CD14-positive monocyte (primary cell): ENCODE data around the gene DCN. TPM values are rescaled to one million over a fixed set of nuclear protein-coding genes. Genes with fewer than 3 reads are reported as not detected.

Experiments
- DNase-seq, 3 donors: peaks; one replicate each; pipeline ENCODE4 v3.0.0-alpha.2; 2011 to 2022
- H2AFZ ChIP-seq: 2 replicates; pipeline ENCODE4 v1.6.0; 2012; ENCODE audit warnings: mild to moderate bottlenecking, low read depth, low read length, inconsistent platforms; ENCODE audit not compliant: insufficient read depth, poor library complexity, severe bottlenecking
- H3K27ac ChIP-seq, 2 donors: 1 replicate in 1 of 2; 2 replicates in 1 of 2; pipeline ENCODE4 v1.5.1; 2012 to 2013; ENCODE audit warnings: low read length in 2 of 2, control low read depth in 1 of 2, inconsistent platforms in 1 of 2, low read depth in 1 of 2, mild to moderate bottlenecking in 1 of 2
- H3K27me3 ChIP-seq, 2 donors: one replicate each; pipeline versions ENCODE4 v1.6.0 to v1.6.1; 2011 to 2013; ENCODE audit warnings: low read length in 2 of 2; ENCODE audit not compliant: control insufficient read depth in 2 of 2, insufficient read depth in 2 of 2
- H3K36me3 ChIP-seq, 2 donors: replicated peaks in 1 of 2; 1 replicate in 1 of 2; 2 replicates in 1 of 2; pipeline versions ENCODE4 v1.5.1 to v1.6.1; 2012 to 2013; ENCODE audit warnings: low read length in 2 of 2, control low read depth in 1 of 2, inconsistent platforms in 1 of 2, mild to moderate bottlenecking in 1 of 2; ENCODE audit not compliant: insufficient read depth in 2 of 2, control insufficient read depth in 1 of 2
- H3K4me1 ChIP-seq, 2 donors: 1 replicate in 1 of 2; 2 replicates in 1 of 2; pipeline versions ENCODE4 v1.5.1 to v1.6.1; 2012 to 2013; ENCODE audit warnings: low read length in 2 of 2, control low read depth in 1 of 2, inconsistent platforms in 1 of 2, mild to moderate bottlenecking in 1 of 2, moderate library complexity in 1 of 2; ENCODE audit not compliant: insufficient read depth in 2 of 2, control insufficient read depth in 1 of 2
- H3K4me2 ChIP-seq: replicated peaks from 2 replicates; pipeline ENCODE3; 2012; ENCODE audit warnings: low read length, moderate library complexity, mild to moderate bottlenecking; ENCODE audit not compliant: poor library complexity, severe bottlenecking; ENCODE audit errors: extremely low read depth
- H3K4me3 ChIP-seq, 3 experiments: fragments of 200-600 bp in 1 of 3; sonication (generic) in 1 of 3; replicated peaks in 1 of 3; 1 replicate in 2 of 3; 2 replicates in 1 of 3; pipeline ENCODE4 v1.5.1; 2011 to 2013; ENCODE audit warnings: low read length in 3 of 3, mild to moderate bottlenecking in 3 of 3, control low read depth in 2 of 3, low read depth in 2 of 3, inconsistent platforms in 1 of 3, moderate library complexity in 1 of 3
- H3K79me2 ChIP-seq: 2 replicates; pipeline ENCODE4 v1.6.0; 2012; ENCODE audit warnings: mild to moderate bottlenecking, control low read depth, inconsistent platforms, low read length, moderate library complexity; ENCODE audit not compliant: insufficient read depth
- H3K9ac ChIP-seq: 2 replicates; pipeline ENCODE4 v1.6.0; 2017; ENCODE audit warnings: low read length, mild to moderate bottlenecking; ENCODE audit not compliant: insufficient read depth, poor library complexity, severe bottlenecking
- H3K9me3 ChIP-seq, 2 donors: replicated peaks in 1 of 2; 1 replicate in 1 of 2; 2 replicates in 1 of 2; pipeline versions ENCODE4 v1.5.1 to v1.6.1; 2012 to 2013; ENCODE audit warnings: low read length in 2 of 2, control low read depth in 1 of 2; ENCODE audit not compliant: control insufficient read depth in 1 of 2, insufficient read depth in 1 of 2
- H4K20me1 ChIP-seq: 2 replicates; pipeline ENCODE4 v1.6.0; 2012; ENCODE audit warnings: mild to moderate bottlenecking, low read length, control low read depth, moderate library complexity; ENCODE audit not compliant: insufficient read depth
- H3K27ac Mint-ChIP-seq, 7 donors: one replicate each; pipeline ENCODE4 v1.8.0; 2020; ENCODE audit warnings: mild to moderate bottlenecking in 7 of 7, mixed read lengths in 7 of 7, moderate library complexity in 6 of 7, inconsistent platforms in 2 of 7
- H3K27me3 Mint-ChIP-seq, 3 donors: one replicate each; pipeline ENCODE4 v1.8.0; 2021 to 2022; ENCODE audit warnings: low read depth in 3 of 3, mild to moderate bottlenecking in 3 of 3, mixed read lengths in 3 of 3, moderate library complexity in 3 of 3, inconsistent platforms in 1 of 3
- H3K36me3 Mint-ChIP-seq, 2 donors: one replicate each; pipeline ENCODE4 v1.8.0; 2020; ENCODE audit warnings: mixed read lengths in 2 of 2, inconsistent platforms in 1 of 2, mild to moderate bottlenecking in 1 of 2
- H3K4me1 Mint-ChIP-seq: one replicate; pipeline ENCODE4 v1.8.0; 2020; ENCODE audit warnings: mild to moderate bottlenecking, mixed read lengths
- H3K4me3 Mint-ChIP-seq, 2 donors: one replicate each; pipeline ENCODE4 v1.8.0; 2020; ENCODE audit warnings: mild to moderate bottlenecking in 2 of 2, mixed read lengths in 2 of 2, moderate library complexity in 1 of 2
- H3K9me3 Mint-ChIP-seq, 7 donors: one replicate each; pipeline ENCODE4 v1.8.0; 2020 to 2022; ENCODE audit warnings: mixed read lengths in 7 of 7, mild to moderate bottlenecking in 6 of 7, moderate library complexity in 6 of 7, inconsistent platforms in 2 of 7
- WGBS: methylation state at CpG from one replicate; pipeline ENCODE4 v1.1.5; 2013; ENCODE audit warnings: missing lambda C conversion rate; ENCODE audit not compliant: insufficient coverage; 5-methylcytosine and 5-hydroxymethylcytosine counted together
- intact Hi-C, 2 donors: fragments of 100-400 bp; cut with micrococcal nuclease; formaldehyde crosslinking; loops; one replicate each; pipeline versions ENCODE4 v1.15.0 to v1.15.1; 2023
- polyA plus RNA-seq, 3 donors: library from polyadenylated mRNA; depleted of rRNA in 1 of 3; unstranded in 2 of 3; stranded (reverse) in 1 of 3; fragments of 300-500 nt in 2 of 3; fragments of >200 nt in 1 of 3; fragmentation: Illumina TruSeq in 2 of 3; gene quantifications; 1 replicate in 2 of 3; 2 replicates in 1 of 3; pipeline ENCODE4 v1.2.3, GENCODE V29; 2012 to 2021
- TF ChIP-seq, protein P1 (sequence below): fragments of 200-600 bp; IDR thresholded peaks from one replicate; pipeline ENCODE4 v1.8.0; 2022; ENCODE audit warnings: antibody characterized with exemption, mild to moderate bottlenecking

Gene DCN
- polyA plus RNA-seq, 3 donors = not detected

DNA sequence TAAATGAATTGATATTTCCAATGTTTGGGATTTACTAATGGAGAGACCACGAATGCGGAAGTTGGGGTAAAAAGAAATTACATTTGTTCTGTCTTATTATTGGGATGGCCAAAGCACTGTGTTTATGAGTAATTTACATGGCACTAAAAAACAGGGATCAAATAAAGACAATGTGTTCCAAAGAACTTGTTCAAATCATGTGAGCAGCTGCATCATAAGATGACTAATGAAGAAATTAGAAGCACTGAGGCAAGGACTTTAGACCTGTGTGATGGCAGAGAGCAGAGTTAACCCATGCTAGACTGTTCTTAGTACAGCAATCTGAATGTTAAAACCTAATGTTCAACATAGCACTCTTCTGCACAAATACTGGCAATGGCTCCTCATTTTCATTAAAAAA lies 34.3 kb upstream of the DCN start:
- H4K20me1 ChIP-seq = no peaks in the 10 kb centered on the region
- no peaks in the 10 kb centered on the region for H3K4me1 ChIP-seq
- no peak overlapping the region for H3K4me3 Mint-ChIP-seq
- no peaks in the 10 kb centered on the region for H3K27me3 Mint-ChIP-seq
- DNase-seq = no peak
- H2AFZ ChIP-seq = no peak overlapping the region
- H3K27ac ChIP-seq = no peak overlapping the region
- peaks cover 0 to 3% (median 0%) of the 10 kb centered on the region in 7 donors for H3K9me3 Mint-ChIP-seq
- no peaks in the 10 kb centered on the region for H3K4me1 Mint-ChIP-seq
- TF ChIP-seq, protein P1, sequence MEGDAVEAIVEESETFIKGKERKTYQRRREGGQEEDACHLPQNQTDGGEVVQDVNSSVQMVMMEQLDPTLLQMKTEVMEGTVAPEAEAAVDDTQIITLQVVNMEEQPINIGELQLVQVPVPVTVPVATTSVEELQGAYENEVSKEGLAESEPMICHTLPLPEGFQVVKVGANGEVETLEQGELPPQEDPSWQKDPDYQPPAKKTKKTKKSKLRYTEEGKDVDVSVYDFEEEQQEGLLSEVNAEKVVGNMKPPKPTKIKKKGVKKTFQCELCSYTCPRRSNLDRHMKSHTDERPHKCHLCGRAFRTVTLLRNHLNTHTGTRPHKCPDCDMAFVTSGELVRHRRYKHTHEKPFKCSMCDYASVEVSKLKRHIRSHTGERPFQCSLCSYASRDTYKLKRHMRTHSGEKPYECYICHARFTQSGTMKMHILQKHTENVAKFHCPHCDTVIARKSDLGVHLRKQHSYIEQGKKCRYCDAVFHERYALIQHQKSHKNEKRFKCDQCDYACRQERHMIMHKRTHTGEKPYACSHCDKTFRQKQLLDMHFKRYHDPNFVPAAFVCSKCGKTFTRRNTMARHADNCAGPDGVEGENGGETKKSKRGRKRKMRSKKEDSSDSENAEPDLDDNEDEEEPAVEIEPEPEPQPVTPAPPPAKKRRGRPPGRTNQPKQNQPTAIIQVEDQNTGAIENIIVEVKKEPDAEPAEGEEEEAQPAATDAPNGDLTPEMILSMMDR = no peak
- H3K36me3 ChIP-seq = no peaks in the 10 kb centered on the region
- WGBS = 100% methylated on average over 1 of the region's 2 CpGs
- H3K9ac ChIP-seq = no peak overlapping the region
- H3K9me3 ChIP-seq = peaks cover 0 to 2% of the 10 kb centered on the region in 2 donors
- no peaks in the 10 kb centered on the region for H3K36me3 Mint-ChIP-seq
- intact Hi-C loops = no loop called here
- no peaks in the 10 kb centered on the region for H3K27me3 ChIP-seq
- H3K4me3 ChIP-seq = no peak overlapping the region
- H3K79me2 ChIP-seq = no peaks in the 10 kb centered on the region
- no peak overlapping the region for H3K4me2 ChIP-seq
- no peak overlapping the region for H3K27ac Mint-ChIP-seq

DNA sequence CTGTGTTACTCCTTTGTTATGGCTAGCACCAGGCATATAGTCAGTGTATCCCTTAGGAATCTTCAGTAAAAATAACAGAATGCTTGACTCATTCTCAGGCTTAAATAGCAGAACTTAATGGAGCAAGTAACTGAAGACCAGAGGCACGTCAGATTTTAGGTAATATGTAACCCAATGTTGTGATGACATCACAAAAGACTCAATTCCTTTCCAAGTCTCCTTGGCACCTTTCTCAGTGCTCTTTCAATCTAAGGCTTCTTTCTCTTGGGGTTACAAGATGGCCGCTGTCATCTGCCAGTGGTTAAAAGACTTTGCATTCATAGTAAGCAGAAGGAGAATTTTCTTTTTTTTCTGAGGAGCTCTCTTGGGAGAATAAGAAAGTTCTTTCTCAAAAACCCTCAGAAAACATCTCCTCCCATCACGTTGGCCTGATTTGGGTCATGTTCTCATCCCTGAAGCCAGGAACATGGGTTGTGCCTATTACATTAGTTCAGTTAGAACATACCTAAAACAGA lies 33.4 kb upstream of the DCN start:
- Mint-ChIP-seq H3K27me3 (no peaks in the 10 kb centered on the region), H3K4me1 (no peaks in the 10 kb centered on the region), H3K9me3 (peaks cover 0 to 3% (median 0%) of the 10 kb centered on the region in 7 donors), H3K27ac (no peak overlapping the region), H3K36me3 (no peaks in the 10 kb centered on the region), H3K4me3 (no peak overlapping the region)
- DNase-seq = no peak
- H3K27me3 ChIP-seq = no peaks in the 10 kb centered on the region
- no peak overlapping the region for H3K4me2 ChIP-seq
- no peaks in the 10 kb centered on the region for H4K20me1 ChIP-seq
- no peak overlapping the region for H3K27ac ChIP-seq
- no peak overlapping the region for H2AFZ ChIP-seq
- no peaks in the 10 kb centered on the region for H3K79me2 ChIP-seq
- no peak overlapping the region for H3K9ac ChIP-seq
- no peaks in the 10 kb centered on the region for H3K36me3 ChIP-seq
- intact Hi-C loops = no loop called here
- H3K9me3 ChIP-seq = peaks cover 0 to 2% of the 10 kb centered on the region in 2 donors
- H3K4me1 ChIP-seq = no peaks in the 10 kb centered on the region
- no peak overlapping the region for H3K4me3 ChIP-seq
- WGBS = no CpG with 5 or more reads among the region's 3 CpGs
- TF ChIP-seq, protein P1 = no peak
